Measurements from ENCODE around the gene DCN.

- TF ChIP-seq CTCF (IDR thresholded peaks at IDR 0.05) (no peak), POLR2A (IDR thresholded peaks at IDR 0.05) (no peak)
Measured at GRCh38 chr12:91173124-91173523, 9.5 kb downstream of the DCN start.
